A673 (cell line): ENCODE measurements around the gene KCNJ10. TPM values are rescaled to one million over a fixed set of nuclear protein-coding genes. Genes with fewer than 3 reads are reported as not detected.

ENCODE experiments used
- BruUV-seq: library from RNA; stranded (reverse); fragments of 400-500 nt; replicated peaks from 2 replicates; lab custom pipeline; 2021; lab: Mats Ljungman, UMichigan
- CTCF ChIA-PET: fragments of 300-600 bp; sonication (Branson Sonifier 250); formaldehyde crosslinking; loops from one replicate; lab custom pipeline; 2022; ENCODE audit warnings: antibody characterized with exemption; lab: Charles Lee
- POLR2A ChIA-PET: fragments of 300-600 bp; sonication (Branson Sonifier 250); formaldehyde crosslinking; loops from one replicate; lab custom pipeline; 2022; ENCODE audit warnings: antibody characterized with exemption; ENCODE audit not compliant: low non-redundant PET; lab: Charles Lee
- DNase-seq: peaks from one replicate; pipeline ENCODE4 v3.0.0-alpha.2; 2015; ENCODE audit warnings: low spot score
- H3K27ac ChIP-seq: fragments of 200-600 bp; sonication (generic); 2 replicates; pipeline ENCODE4 v1.5.1; 2016; ENCODE audit warnings: mixed run types, low read depth, mild to moderate bottlenecking, mixed read lengths, antibody characterized with exemption, low read length; ENCODE audit not compliant: poor library complexity, severe bottlenecking
- H3K27me3 ChIP-seq: fragments of 200-600 bp; sonication (generic); replicated peaks from 2 replicates; pipeline ENCODE4 v1.6.1; 2017; ENCODE audit warnings: mixed run types, low read depth, mild to moderate bottlenecking, mixed read lengths, antibody characterized with exemption, low read length; ENCODE audit not compliant: insufficient read depth, poor library complexity
- H3K36me3 ChIP-seq: fragments of 200-600 bp; sonication (generic); 2 replicates; pipeline ENCODE4 v1.6.1; 2016; ENCODE audit warnings: mixed run types, mild to moderate bottlenecking, mixed read lengths, antibody characterized with exemption, low read length; ENCODE audit not compliant: insufficient read depth, poor library complexity, severe bottlenecking
- H3K4me1 ChIP-seq: fragments of 200-600 bp; sonication (generic); 2 replicates; pipeline ENCODE4 v1.6.1; 2017; ENCODE audit warnings: mixed run types, mild to moderate bottlenecking, mixed read lengths, antibody characterized with exemption, low read length; ENCODE audit not compliant: insufficient read depth, poor library complexity, severe bottlenecking
- H3K4me3 ChIP-seq: fragments of 200-600 bp; sonication (generic); 2 replicates; pipeline ENCODE4 v1.5.1; 2016; ENCODE audit warnings: low read depth, mixed run types, mild to moderate bottlenecking, mixed read lengths, low read length; ENCODE audit not compliant: poor library complexity, severe bottlenecking
- H3K9me3 ChIP-seq: fragments of 200-600 bp; sonication (generic); 2 replicates; pipeline ENCODE4 v1.6.1; 2016; ENCODE audit warnings: mixed run types, low read depth, mild to moderate bottlenecking, mixed read lengths, antibody characterized with exemption, low read length; ENCODE audit not compliant: poor library complexity, severe bottlenecking
- EZH2 ChIP-seq: fragments of 200-600 bp; sonication (generic); IDR thresholded peaks from 2 replicates; pipeline ENCODE4 v1.6.1; 2017; ENCODE audit warnings: borderline replicate concordance, low read depth, mild to moderate bottlenecking, mixed read lengths, antibody characterized with exemption, low read length; ENCODE audit not compliant: poor library complexity, severe bottlenecking
- intact Hi-C: fragments of 100-400 bp; cut with micrococcal nuclease; formaldehyde crosslinking; loops from one replicate; pipeline ENCODE4 v1.10.0; 2022; ENCODE audit not compliant: unreplicated experiment
- total RNA-seq: library from RNA; stranded (reverse); gene quantifications from 2 replicates; pipeline ENCODE4 v1.2.3, GENCODE V29; 2021
- TF ChIP-seq, protein P1 (sequence below): fragments of 300-800, 200-600 bp; sonication (generic); conservative IDR thresholded peaks from 2 replicates; pipeline ENCODE4 v1.5.1; 2017; ENCODE audit warnings: low read depth, mild to moderate bottlenecking, antibody characterized with exemption, low read length, moderate library complexity, mixed read lengths

Gene KCNJ10
- total RNA-seq, 1 experiment from 2014 or later = not detected

- DNase-seq = no peak
- ChIA-PET POLR2A (no interaction called here), CTCF (no interaction called here)
- Histone ChIP-seq H3K4me1 (no peaks in the 10 kb centered on the region), H3K9me3 (no peaks in the 10 kb centered on the region), H3K27ac (no peak overlapping the region), H3K27me3 (no peaks in the 10 kb centered on the region), H3K4me3 (no peak overlapping the region), H3K36me3 (no peaks in the 10 kb centered on the region)
- intact Hi-C loops = no loop called here
- BruUV-seq = no TSS peak
- no peak for TF ChIP-seq EZH2
- TF ChIP-seq, protein P1, sequence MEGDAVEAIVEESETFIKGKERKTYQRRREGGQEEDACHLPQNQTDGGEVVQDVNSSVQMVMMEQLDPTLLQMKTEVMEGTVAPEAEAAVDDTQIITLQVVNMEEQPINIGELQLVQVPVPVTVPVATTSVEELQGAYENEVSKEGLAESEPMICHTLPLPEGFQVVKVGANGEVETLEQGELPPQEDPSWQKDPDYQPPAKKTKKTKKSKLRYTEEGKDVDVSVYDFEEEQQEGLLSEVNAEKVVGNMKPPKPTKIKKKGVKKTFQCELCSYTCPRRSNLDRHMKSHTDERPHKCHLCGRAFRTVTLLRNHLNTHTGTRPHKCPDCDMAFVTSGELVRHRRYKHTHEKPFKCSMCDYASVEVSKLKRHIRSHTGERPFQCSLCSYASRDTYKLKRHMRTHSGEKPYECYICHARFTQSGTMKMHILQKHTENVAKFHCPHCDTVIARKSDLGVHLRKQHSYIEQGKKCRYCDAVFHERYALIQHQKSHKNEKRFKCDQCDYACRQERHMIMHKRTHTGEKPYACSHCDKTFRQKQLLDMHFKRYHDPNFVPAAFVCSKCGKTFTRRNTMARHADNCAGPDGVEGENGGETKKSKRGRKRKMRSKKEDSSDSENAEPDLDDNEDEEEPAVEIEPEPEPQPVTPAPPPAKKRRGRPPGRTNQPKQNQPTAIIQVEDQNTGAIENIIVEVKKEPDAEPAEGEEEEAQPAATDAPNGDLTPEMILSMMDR = no peak
These were observed 47.3 kb upstream of the KCNJ10 start for GRCh38 chr1:160117300-160117699.

GRCh38 chr1:160116283-160117147 lies 46.6 kb upstream of the KCNJ10 start:
- ChIA-PET CTCF (no interaction called here), POLR2A (no interaction called here)
- H3K36me3 ChIP-seq = no peaks in the 10 kb centered on the region
- no peak for DNase-seq
- no peak overlapping the region for H3K27ac ChIP-seq
- H3K27me3 ChIP-seq = no peaks in the 10 kb centered on the region
- no TSS peak for BruUV-seq
- intact Hi-C loops = no loop called here
- TF ChIP-seq EZH2 = no peak
- TF ChIP-seq, protein P1 = no peak
- no peaks in the 10 kb centered on the region for H3K4me1 ChIP-seq
- H3K9me3 ChIP-seq = no peaks in the 10 kb centered on the region
- H3K4me3 ChIP-seq = no peak overlapping the region

DNA sequence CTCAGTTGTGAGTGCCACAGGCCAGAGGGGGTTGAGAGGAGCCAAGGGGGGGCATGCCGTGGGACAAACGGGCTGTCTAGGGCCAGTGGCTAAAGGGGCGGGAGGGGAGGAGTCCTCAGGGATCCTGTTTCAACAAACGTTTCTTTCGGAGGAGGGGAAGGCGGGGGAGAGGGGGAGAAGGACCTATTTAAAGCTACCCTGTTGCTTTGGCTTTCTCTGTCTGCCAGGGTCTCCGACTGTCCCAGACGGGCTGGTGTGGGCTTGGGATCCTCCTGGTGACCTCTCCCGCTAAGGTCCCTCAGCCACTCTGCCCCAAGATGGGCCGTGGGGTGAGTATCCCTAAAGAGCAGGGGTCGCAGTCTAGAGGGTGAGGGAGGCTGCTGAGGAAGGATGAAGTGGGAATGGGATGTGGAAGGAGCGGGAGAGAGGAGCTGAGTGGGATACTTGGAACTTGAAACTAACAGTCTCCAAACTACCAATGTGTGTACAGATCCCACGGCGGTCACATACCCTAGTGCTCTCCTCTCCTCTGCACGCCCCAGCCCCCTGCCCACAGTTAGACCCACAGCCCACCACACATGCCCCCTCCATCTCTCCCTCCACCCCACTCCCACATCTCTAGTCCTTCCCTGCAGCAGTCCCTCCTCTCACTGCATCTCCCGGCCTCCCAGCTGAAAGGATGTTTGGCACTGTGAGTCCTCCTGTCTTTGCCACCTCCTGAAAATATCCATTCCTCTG lies 45.8 kb upstream of the KCNJ10 start, which contains the start of gene ATP1A2:
Gene ATP1A2 (plus strand): TSS at position 215 of the 738 bp plus-strand sequence. CDS start 103 bp downstream, at position 318.
- TF ChIP-seq, protein P1 = no peak
- TF ChIP-seq EZH2 = no peak
- no peaks in the 10 kb centered on the region for H3K27me3 ChIP-seq
- peaks cover under 1% of the 10 kb centered on the region for H3K4me1 ChIP-seq
- intact Hi-C loops = no loop called here
- POLR2A ChIA-PET = interaction anchor here (0.6 kb wide), 1 partner anchor 89 kb away, joined by 4 read pairs; no protein-coding TSS in a partner anchor
- H3K9me3 ChIP-seq = no peaks in the 10 kb centered on the region
- H3K27ac ChIP-seq = no peak within 1 kb of the TSS
- no peak for DNase-seq
- CTCF ChIA-PET = no interaction called here
- H3K4me3 ChIP-seq = no peak within 1 kb of the TSS
- H3K36me3 ChIP-seq = no peaks in the 10 kb centered on the region
- BruUV-seq = no TSS peak
